Type B pancreatic cell (in vitro differentiated cells): Measurements from ENCODE around the gene LEF1. TPM values are rescaled to one million over a fixed set of nuclear protein-coding genes. Genes with fewer than 3 reads are reported as not detected.

Source experiments
- DNase-seq: peaks from one replicate; pipeline ENCODE4 v3.0.0; 2021; ENCODE audit warnings: mixed read lengths; ENCODE audit not compliant: unreplicated experiment; ENCODE audit errors: extremely low spot score
- H3K27ac Mint-ChIP-seq: 2 replicates; pipeline ENCODE4 v1.8.0; 2021; ENCODE audit warnings: mild to moderate bottlenecking, mixed read lengths
- H3K27me3 Mint-ChIP-seq: 2 replicates; pipeline ENCODE4 v1.8.0; 2021; ENCODE audit warnings: mixed read lengths
- H3K36me3 Mint-ChIP-seq: 2 replicates; pipeline ENCODE4 v1.8.0; 2021; ENCODE audit warnings: mixed read lengths
- H3K4me1 Mint-ChIP-seq: one replicate; pipeline ENCODE4 v1.8.0; 2021; ENCODE audit warnings: mixed read lengths; ENCODE audit not compliant: unreplicated experiment
- H3K4me3 Mint-ChIP-seq: 2 replicates; pipeline ENCODE4 v1.8.0; 2021; ENCODE audit warnings: mild to moderate bottlenecking, mixed read lengths
- H3K9me3 Mint-ChIP-seq: 2 replicates; pipeline ENCODE4 v1.8.0; 2021; ENCODE audit warnings: mixed read lengths
- CTCF ChIP-seq: fragments of 200-600 bp; sonication (generic); conservative IDR thresholded peaks from 2 replicates; pipeline ENCODE4 v1.5.0; 2021; ENCODE audit warnings: antibody characterized with exemption, mild to moderate bottlenecking
- total RNA-seq: library from RNA; stranded (reverse); gene quantifications from 2 replicates; pipeline ENCODE4 v1.2.1, GENCODE V29; 2021; ENCODE audit warnings: low replicate concordance

LEF1 gene
- total RNA-seq, 1 donor from 2014 or later = 66.1 TPM

GRCh38 chr4:108201774-108202173 lies 33.0 kb upstream of the LEF1 start:
- Mint-ChIP-seq H3K36me3 (no peaks in the 10 kb centered on the region), H3K27me3 (peaks cover 10% of the 10 kb centered on the region)

GRCh38 chr4:108199881-108200280 lies 31.1 kb upstream of the LEF1 start:
- Mint-ChIP-seq H3K27me3 (peaks cover 7% of the 10 kb centered on the region), H3K4me1 (peaks cover 5% of the 10 kb centered on the region), H3K9me3 (no peaks in the 10 kb centered on the region), H3K4me3 (no peak overlapping the region), H3K27ac (no peak overlapping the region), H3K36me3 (no peaks in the 10 kb centered on the region)
- no peak for TF ChIP-seq CTCF
- DNase-seq = no peak

More at GRCh38 chr4:108201774-108202173, 33.0 kb upstream of the LEF1 start:
- no peak overlapping the region for H3K4me3 Mint-ChIP-seq
- H3K27ac Mint-ChIP-seq = no peak overlapping the region
- no peaks in the 10 kb centered on the region for H3K9me3 Mint-ChIP-seq
- TF ChIP-seq CTCF = no peak
- DNase-seq = no peak
- peaks cover 5% of the 10 kb centered on the region for H3K4me1 Mint-ChIP-seq

- Mint-ChIP-seq H3K4me3 (no peak overlapping the region), H3K9me3 (no peaks in the 10 kb centered on the region), H3K27ac (no peak overlapping the region), H3K27me3 (peaks cover 20% of the 10 kb centered on the region), H3K4me1 (peaks cover 21% of the 10 kb centered on the region), H3K36me3 (no peaks in the 10 kb centered on the region)
- no peak for TF ChIP-seq CTCF
- DNase-seq = no peak
Observed at GRCh38 chr4:108193886-108194672, 25.3 kb upstream of the LEF1 start.

GRCh38 chr4:108192935-108193334 lies 24.2 kb upstream of the LEF1 start:
- TF ChIP-seq CTCF = no peak
- Mint-ChIP-seq H3K27me3 (peaks cover 20% of the 10 kb centered on the region), H3K4me1 (peaks cover 21% of the 10 kb centered on the region), H3K27ac (no peak overlapping the region), H3K4me3 (no peak overlapping the region), H3K36me3 (no peaks in the 10 kb centered on the region), H3K9me3 (no peaks in the 10 kb centered on the region)
- no peak for DNase-seq

GRCh38 chr4:108192056-108192455 lies 23.3 kb upstream of the LEF1 start:
- H3K27ac Mint-ChIP-seq = no peak overlapping the region
- DNase-seq = no peak
- no peaks in the 10 kb centered on the region for H3K9me3 Mint-ChIP-seq
- no peak overlapping the region for H3K4me3 Mint-ChIP-seq
- H3K4me1 Mint-ChIP-seq = peaks cover 21% of the 10 kb centered on the region
- peaks cover 25% of the 10 kb centered on the region for H3K27me3 Mint-ChIP-seq
- no peak for TF ChIP-seq CTCF
- H3K36me3 Mint-ChIP-seq = no peaks in the 10 kb centered on the region
